Esophagus muscularis mucosa (tissue), 4 donors: Measurements from ENCODE around the gene EEPD1.

Experiments used
- CTCF ChIP-seq, 3 experiments: fragments of 200-600 bp in 2 of 3; fragments of 450-650 bp in 1 of 3; sonication (generic) in 2 of 3; IDR thresholded peaks; one replicate each; pipeline ENCODE4 v1.5.1; 2017 to 2019; ENCODE audit warnings: antibody characterized with exemption in 3 of 3, mild to moderate bottlenecking in 2 of 3, moderate library complexity in 1 of 3
- EP300 ChIP-seq: sonication (generic); formaldehyde crosslinking; IDR thresholded peaks from one replicate; pipeline ENCODE4 v1.6.1; 2017; ENCODE audit warnings: antibody characterized with exemption
- POLR2AphosphoS5 ChIP-seq, 2 donors: sonication (generic); formaldehyde crosslinking; IDR thresholded peaks; one replicate each; pipeline ENCODE4 v1.6.1; 2017; ENCODE audit warnings: antibody characterized with exemption in 2 of 2

- TF ChIP-seq CTCF (IDR thresholded peaks at IDR 0.05) (peak in 1 of 3 experiments; percentile 13), EP300 (no peak), POLR2AphosphoS5 (IDR thresholded peaks at IDR 0.05) (peak; percentile 48 to 79)
These were observed 128.1 kb downstream of the EEPD1 start for GRCh38 chr7:36280840-36281812.
